Measurements from ENCODE around the gene PLA2G4D.

DNA sequence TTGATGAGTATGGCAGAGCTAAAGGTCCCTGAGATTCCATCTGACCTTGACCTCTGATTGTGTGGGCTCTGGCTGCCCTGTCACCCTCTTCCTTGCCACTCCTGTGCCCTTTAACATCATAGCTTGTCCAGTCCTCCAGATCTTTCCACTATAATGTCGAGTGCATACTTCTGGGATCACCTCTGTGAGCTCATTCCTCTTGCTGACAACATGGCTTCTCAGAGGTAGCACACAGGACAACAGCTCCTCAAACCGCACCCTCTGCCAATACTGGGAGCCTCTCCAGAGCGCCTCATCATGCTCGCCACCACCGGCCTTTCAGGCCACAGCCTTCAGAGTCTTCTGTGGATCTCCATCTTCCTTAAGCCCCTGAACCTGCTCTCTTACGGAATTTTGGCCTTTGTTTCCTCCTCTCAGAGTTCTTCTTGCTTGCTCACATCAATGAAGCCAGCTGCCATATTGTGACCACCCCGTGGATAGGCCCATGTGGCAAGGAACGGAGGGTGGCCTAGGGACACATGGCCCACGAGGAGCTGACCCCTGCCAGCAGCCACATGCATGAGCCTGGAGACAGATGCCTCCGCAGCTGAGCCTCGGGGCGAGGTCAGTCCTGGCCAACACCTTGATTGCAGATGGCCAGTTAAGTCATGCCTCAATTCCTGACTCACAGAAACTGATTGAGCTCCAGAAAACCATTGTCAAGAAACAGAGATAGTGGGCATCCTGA, 31.1 kb downstream of the PLA2G4D start:
- TF ChIP-seq, protein P1, sequence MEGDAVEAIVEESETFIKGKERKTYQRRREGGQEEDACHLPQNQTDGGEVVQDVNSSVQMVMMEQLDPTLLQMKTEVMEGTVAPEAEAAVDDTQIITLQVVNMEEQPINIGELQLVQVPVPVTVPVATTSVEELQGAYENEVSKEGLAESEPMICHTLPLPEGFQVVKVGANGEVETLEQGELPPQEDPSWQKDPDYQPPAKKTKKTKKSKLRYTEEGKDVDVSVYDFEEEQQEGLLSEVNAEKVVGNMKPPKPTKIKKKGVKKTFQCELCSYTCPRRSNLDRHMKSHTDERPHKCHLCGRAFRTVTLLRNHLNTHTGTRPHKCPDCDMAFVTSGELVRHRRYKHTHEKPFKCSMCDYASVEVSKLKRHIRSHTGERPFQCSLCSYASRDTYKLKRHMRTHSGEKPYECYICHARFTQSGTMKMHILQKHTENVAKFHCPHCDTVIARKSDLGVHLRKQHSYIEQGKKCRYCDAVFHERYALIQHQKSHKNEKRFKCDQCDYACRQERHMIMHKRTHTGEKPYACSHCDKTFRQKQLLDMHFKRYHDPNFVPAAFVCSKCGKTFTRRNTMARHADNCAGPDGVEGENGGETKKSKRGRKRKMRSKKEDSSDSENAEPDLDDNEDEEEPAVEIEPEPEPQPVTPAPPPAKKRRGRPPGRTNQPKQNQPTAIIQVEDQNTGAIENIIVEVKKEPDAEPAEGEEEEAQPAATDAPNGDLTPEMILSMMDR (IDR thresholded peaks at IDR 0.05), result no peak
- TF ChIP-seq POLR2AphosphoS5 (IDR thresholded peaks at IDR 0.05), result no peak
- TF ChIP-seq POLR2A (IDR thresholded peaks at IDR 0.05), result no peak
- TF ChIP-seq EP300 (IDR thresholded peaks at IDR 0.05), result no peak

Data from suprapubic skin (tissue), 4 donors.